IMR-90 (cell line): Measurements from ENCODE around the gene PCSK1N.

ENCODE experiments used
- CTCF ChIP-seq: conservative IDR thresholded peaks from 2 replicates; pipeline ENCODE4 v1.5.1; 2012; ENCODE audit warnings: mild to moderate bottlenecking, low read depth, low read length, improper control_type of control experiment
- NFE2L2 ChIP-seq: fragments of 150-350 bp; IDR thresholded peaks from 2 replicates; pipeline ENCODE4 v1.6.1; 2016; ENCODE audit warnings: low read depth, mild to moderate bottlenecking, low read length
- POLR2A ChIP-seq: IDR thresholded peaks from 2 replicates; pipeline ENCODE4 v1.6.1; 2012; ENCODE audit warnings: mild to moderate bottlenecking, low read depth, low read length
- RCOR1 ChIP-seq: IDR thresholded peaks from 2 replicates; pipeline ENCODE4 v1.6.1; 2012; ENCODE audit warnings: mild to moderate bottlenecking, low read length, improper control_type of control experiment; ENCODE audit not compliant: insufficient replicate concordance
- RFX5 ChIP-seq: IDR thresholded peaks from 2 replicates; pipeline ENCODE4 v1.8.0; 2012; ENCODE audit warnings: low read depth, mild to moderate bottlenecking, low read length, moderate library complexity
- SMC3 ChIP-seq: fragments of 150-350 bp; IDR thresholded peaks from 2 replicates; pipeline ENCODE4 v1.6.1; 2016; ENCODE audit warnings: low read depth, mild to moderate bottlenecking, antibody characterized with exemption, low read length, moderate library complexity
- TF ChIP-seq, protein P1 (sequence below): fragments of 150-350 bp; IDR thresholded peaks from 2 replicates; pipeline ENCODE4 v1.6.1; 2017; ENCODE audit warnings: mild to moderate bottlenecking, antibody characterized with exemption, low read length, low read depth

DNA sequence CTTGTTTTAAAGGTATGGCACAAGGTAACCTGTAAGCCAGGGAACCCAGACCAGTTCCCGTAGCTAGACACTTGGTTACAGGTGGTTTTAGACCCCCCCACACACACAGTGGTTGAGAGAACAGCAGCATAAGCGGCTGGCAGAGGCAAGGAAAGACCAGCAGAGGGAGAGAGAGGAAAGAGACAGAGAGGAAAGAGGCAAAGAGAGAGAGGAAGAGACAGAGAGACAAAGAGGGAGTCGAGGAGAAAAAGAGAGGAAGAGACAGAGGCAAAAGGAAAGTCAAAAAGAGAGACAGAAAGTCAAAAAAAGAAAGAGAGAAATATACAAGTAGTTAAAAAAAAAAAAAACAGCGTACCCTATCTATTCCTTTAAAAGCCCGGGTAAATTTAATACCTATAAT lies 19.5 kb upstream of the PCSK1N start:
- no peak for TF ChIP-seq CTCF
- TF ChIP-seq, protein P1, sequence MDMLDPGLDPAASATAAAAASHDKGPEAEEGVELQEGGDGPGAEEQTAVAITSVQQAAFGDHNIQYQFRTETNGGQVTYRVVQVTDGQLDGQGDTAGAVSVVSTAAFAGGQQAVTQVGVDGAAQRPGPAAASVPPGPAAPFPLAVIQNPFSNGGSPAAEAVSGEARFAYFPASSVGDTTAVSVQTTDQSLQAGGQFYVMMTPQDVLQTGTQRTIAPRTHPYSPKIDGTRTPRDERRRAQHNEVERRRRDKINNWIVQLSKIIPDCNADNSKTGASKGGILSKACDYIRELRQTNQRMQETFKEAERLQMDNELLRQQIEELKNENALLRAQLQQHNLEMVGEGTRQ, result no peak
- TF ChIP-seq NFE2L2, result no peak
- TF ChIP-seq POLR2A, result no peak
- no peak for TF ChIP-seq RCOR1
- TF ChIP-seq SMC3, result peak; percentile 13; the same call in 1 of the 2 replicates
- no peak for TF ChIP-seq RFX5
